Suprapubic skin (tissue), 4 donors: ENCODE results near the gene TTC39A.

ENCODE experiments used
- CTCF ChIP-seq, 2 donors: fragments of 200-600 bp in 1 of 2; fragments of 450-650 bp in 1 of 2; sonication (generic) in 1 of 2; IDR thresholded peaks; one replicate each; pipeline ENCODE4 v1.5.1; 2016 to 2019; ENCODE audit warnings: antibody characterized with exemption in 2 of 2, mild to moderate bottlenecking in 1 of 2, moderate library complexity in 1 of 2
- POLR2A ChIP-seq, 2 donors: fragments of 450-650 bp; IDR thresholded peaks; one replicate each; pipeline ENCODE4 v1.6.1; 2017; ENCODE audit warnings: antibody characterized with exemption in 2 of 2, mild to moderate bottlenecking in 2 of 2, moderate library complexity in 2 of 2
- POLR2AphosphoS5 ChIP-seq, 3 donors: sonication (generic); formaldehyde crosslinking; IDR thresholded peaks; one replicate each; pipeline ENCODE4 v1.6.1; 2017; ENCODE audit warnings: antibody characterized with exemption in 3 of 3

GRCh38 chr1:51242546-51242945, 87.8 kb downstream of the TTC39A start:
- TF ChIP-seq POLR2A (IDR thresholded peaks at IDR 0.05) (no peak), CTCF (IDR thresholded peaks at IDR 0.05) (no peak), POLR2AphosphoS5 (IDR thresholded peaks at IDR 0.05) (no peak)
